H1 (cell line): ENCODE results near the gene TSPAN3. TPM values are rescaled to one million over a fixed set of nuclear protein-coding genes. Genes with fewer than 3 reads are reported as not detected.

Experiments
- EZH2 ChIP-seq: fragments of 200-600 bp; sonication (generic); IDR thresholded peaks from 2 replicates; pipeline ENCODE4 v1.7.1; 2012; ENCODE audit warnings: low read depth, mild to moderate bottlenecking, moderate library complexity, low read length, inconsistent platforms; ENCODE audit not compliant: severe bottlenecking
- RBBP5 ChIP-seq: IDR thresholded peaks from 2 replicates; pipeline ENCODE4 v1.7.1; 2012; ENCODE audit warnings: low read depth, mild to moderate bottlenecking, inconsistent platforms, low read length, moderate library complexity, borderline replicate concordance
- SIX5 ChIP-seq: IDR thresholded peaks from 2 replicates; pipeline ENCODE4 v1.6.1; 2011; ENCODE audit warnings: mild to moderate bottlenecking, low read depth, low read length
- polyA plus RNA-seq, 7 experiments: library from polyadenylated mRNA; depleted of rRNA in 3 of 7; stranded (reverse) in 5 of 7; unstranded in 2 of 7; fragments of >200 nt in 5 of 7; fragments of 200-250 nt in 2 of 7; gene quantifications; 1 replicate in 5 of 7; 2 replicates in 1 of 7; 4 replicates in 1 of 7; pipeline versions ENCODE4 v1.2.1 to v1.2.3, GENCODE V29; 2011 to 2013; ENCODE audit warnings: missing spikeins in 2 of 7, mixed read lengths in 2 of 7
- total RNA-seq: library from RNA; stranded (reverse); fragmentation: NEBNext Ultra II Directional; extraction: Animal tissue kit (Norgen Biotek cat#: 25700); gene quantifications from 2 replicates; pipeline ENCODE4 v1.2.1, GENCODE V29; 2021

TSPAN3 gene
- total and polyA plus RNA-seq, 2 of the 8 experiments (the other 6 are each of a cell fraction or from before 2014, with no cell fraction given) = 107 to 238 TPM

DNA sequence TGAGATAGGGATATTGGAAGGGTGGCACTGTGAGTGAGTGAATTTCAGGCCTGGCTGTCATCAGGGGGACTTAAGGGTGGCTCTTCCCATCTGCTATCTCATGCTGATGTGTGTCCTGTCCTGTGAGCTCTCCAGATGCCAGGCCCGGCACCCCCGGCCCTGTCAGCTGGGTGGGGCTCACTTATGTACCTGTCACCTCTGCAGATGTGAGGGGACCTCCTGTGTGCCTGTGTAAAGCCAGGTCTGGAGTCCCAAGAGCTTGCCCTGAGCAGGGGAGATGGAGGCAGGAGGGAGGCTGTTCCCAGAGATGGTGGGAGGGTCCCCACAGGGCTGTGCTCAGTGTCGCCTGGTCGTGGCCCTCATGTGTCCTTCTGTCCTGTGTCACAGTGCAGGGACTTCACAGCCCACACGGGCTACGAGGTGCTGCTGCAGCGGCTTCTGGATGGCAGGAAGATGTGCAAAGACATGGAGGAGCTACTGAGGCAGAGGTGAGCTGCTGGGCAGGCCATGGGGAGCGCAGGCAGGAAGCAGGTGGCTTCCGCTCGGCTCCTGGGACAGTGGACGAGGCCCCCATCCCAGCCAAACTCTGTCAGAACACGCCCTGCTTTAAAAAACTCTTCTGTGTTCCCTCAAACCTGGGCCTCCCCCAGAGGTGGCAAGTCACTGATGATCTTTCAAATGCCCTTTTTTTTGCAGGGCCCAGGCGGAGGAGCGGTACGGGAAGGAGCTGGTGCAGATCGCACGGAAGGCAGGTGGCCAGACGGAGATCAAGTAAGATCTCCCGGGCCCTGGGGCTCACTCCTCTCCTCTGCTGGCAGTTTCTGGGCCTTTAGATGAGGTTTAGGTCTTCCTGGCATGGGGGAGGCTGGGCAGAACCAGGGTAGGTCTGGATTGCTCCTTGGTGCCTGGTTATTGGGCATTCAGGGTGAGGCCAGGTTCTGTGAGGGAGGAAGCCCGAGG, 52.9 kb downstream of the TSPAN3 start (continued):
- TF ChIP-seq EZH2 (no peak), RBBP5 (no peak), SIX5 (no peak)
